AG04450 (cell line): ENCODE results near the gene PPM1L. TPM values are rescaled to one million over a fixed set of nuclear protein-coding genes. Genes with fewer than 3 reads are reported as not detected.

ENCODE experiments used
- CTCF ChIA-PET: fragments of 300-600, 350-600 bp; formaldehyde crosslinking; extraction: SDS; loops from one replicate; lab custom pipeline; 2022; ENCODE audit warnings: antibody characterized with exemption, inconsistent platforms; lab: Charles Lee
- POLR2A ChIA-PET: fragments of 350-600 bp; formaldehyde crosslinking; extraction: SDS; loops from one replicate; lab custom pipeline; 2021; ENCODE audit warnings: antibody characterized with exemption, inconsistent platforms; lab: Yijun Ruan, JAX
- DNase-seq: peaks from one replicate; pipeline ENCODE4 v3.0.0-alpha.2; 2011; ENCODE audit warnings: low read depth, low spot score
- H3K27ac ChIP-seq: one replicate; pipeline ENCODE4 v1.5.1; 2012; ENCODE audit warnings: low read depth, low read length, control low read depth
- H3K27me3 ChIP-seq: one replicate; pipeline ENCODE4 v1.6.0; 2012; ENCODE audit warnings: low read length; ENCODE audit not compliant: control insufficient read depth, insufficient read depth
- H3K4me3 ChIP-seq: 2 replicates; pipeline ENCODE4 v1.5.1; 2011; ENCODE audit warnings: mild to moderate bottlenecking, low read depth, low read length, control low read depth
- H3K9me3 ChIP-seq: 2 replicates; pipeline ENCODE4 v1.5.1; 2012; ENCODE audit warnings: low read length; ENCODE audit not compliant: control insufficient read depth, insufficient read depth
- CTCF ChIP-seq: IDR thresholded peaks from 2 replicates; pipeline ENCODE4 v1.5.1; 2011; ENCODE audit warnings: low read depth, low read length, control low read depth, inconsistent platforms
- polyA plus RNA-seq: library from polyadenylated mRNA; depleted of rRNA; stranded (reverse); fragments of >200 nt; gene quantifications from 2 replicates; pipeline ENCODE4 v1.2.3, GENCODE V29; 2011

Gene PPM1L
- polyA plus RNA-seq, 1 experiment, result 0.33 TPM

- Histone ChIP-seq H3K27me3 (no peaks in the 10 kb centered on the region), H3K4me3 (peak overlapping the region; percentile 77), H3K9me3 (no peaks in the 10 kb centered on the region; the same call in 1 of the 2 replicates), H3K27ac (no peak overlapping the region)
- no peak for TF ChIP-seq CTCF
- ChIA-PET CTCF (no interaction called here), POLR2A (no interaction called here)
- no peak for DNase-seq
Observed at GRCh38 chr3:161103776-161104385, 347.9 kb downstream of the PPM1L start.

GRCh38 chr3:161104561-161105551, 348.8 kb downstream of the PPM1L start, which contains the start of gene B3GALNT1:
B3GALNT1 (minus strand) TSS chr3:161105349; CDS start chr3:161086754, 18,595 bp downstream.
- H3K9me3 ChIP-seq, result no peaks in the 10 kb centered on the region; the same call in 1 of the 2 replicates
- TF ChIP-seq CTCF, result no peak
- peak; percentile 20 for DNase-seq
- no peak within 1 kb of the TSS for H3K27ac ChIP-seq
- H3K4me3 ChIP-seq, result peak within 1 kb of the TSS; percentile 77
- POLR2A ChIA-PET, result no interaction called here
- CTCF ChIA-PET, result interaction anchor here (1.1 kb wide), 1 partner anchor 169 kb away, joined by 3 read pairs; no protein-coding TSS in a partner anchor
- no peaks in the 10 kb centered on the region for H3K27me3 ChIP-seq

GRCh38 chr3:161107311-161107710, 351.3 kb downstream of the PPM1L start:
- no peak for TF ChIP-seq CTCF
- ChIA-PET CTCF (no interaction called here), POLR2A (no interaction called here)
- no peak overlapping the region for H3K4me3 ChIP-seq
- H3K27me3 ChIP-seq, result no peaks in the 10 kb centered on the region
- H3K27ac ChIP-seq, result no peak overlapping the region
- no peak for DNase-seq
- no peaks in the 10 kb centered on the region; the same call in 1 of the 2 replicates for H3K9me3 ChIP-seq

- ChIA-PET POLR2A (no interaction called here), CTCF (no interaction called here)
- no peaks in the 10 kb centered on the region for H3K27me3 ChIP-seq
- H3K27ac ChIP-seq, result no peak overlapping the region
- DNase-seq, result no peak
- no peaks in the 10 kb centered on the region; the same call in 1 of the 2 replicates for H3K9me3 ChIP-seq
- no peak overlapping the region for H3K4me3 ChIP-seq
- TF ChIP-seq CTCF, result no peak
Observed at GRCh38 chr3:161108840-161109239, 352.8 kb downstream of the PPM1L start.

GRCh38 chr3:161117646-161118045, 361.6 kb downstream of the PPM1L start:
- DNase-seq, result no peak
- no peak overlapping the region for H3K4me3 ChIP-seq
- no peak overlapping the region for H3K27ac ChIP-seq
- H3K27me3 ChIP-seq, result no peaks in the 10 kb centered on the region
- CTCF ChIA-PET, result no interaction called here
- POLR2A ChIA-PET, result no interaction called here
- H3K9me3 ChIP-seq, result peaks cover 7% of the 10 kb centered on the region
- TF ChIP-seq CTCF, result no peak
